K562 (cell line): ENCODE measurements around the gene TGM5. TPM values are rescaled to one million over a fixed set of nuclear protein-coding genes. Genes with fewer than 3 reads are reported as not detected.
A peak's percentile ranks its signal among the peaks of the same experiment; 100 is the strongest.

Experiments
- ATF1 ChIP-seq, 2 experiments: fragments of 450-650 bp in 1 of 2; IDR thresholded peaks; 2 replicates each; pipeline ENCODE4 v1.6.1; 2016; ENCODE audit warnings: missing compliant biosample characterization in 1 of 2, missing genetic modification characterization in 1 of 2
- BCL6 ChIP-seq: fragments of 250-450 bp; sonication (Bioruptor Pico); IDR thresholded peaks from 2 replicates; pipeline ENCODE4 v1.4.0; 2020
- ELF4 ChIP-seq: fragments of 450-650 bp; formaldehyde crosslinking; IDR thresholded peaks from 2 replicates; pipeline ENCODE4 v1.4.0; 2022; ENCODE audit warnings: missing genetic modification characterization
- JUN ChIP-seq, 2 experiments: sonication (generic) in 1 of 2; formaldehyde crosslinking in 1 of 2; IDR thresholded peaks; 2 replicates each; pipeline versions ENCODE4 v1.6.1 to v1.8.0; 2012 to 2022; ENCODE audit warnings: borderline replicate concordance in 2 of 2, mild to moderate bottlenecking in 2 of 2, improper control_type of control experiment in 1 of 2, low read depth in 1 of 2, low read length in 1 of 2, missing genetic modification reagents in 1 of 2
- PHF21A ChIP-seq: fragments of 450-650 bp; IDR thresholded peaks from 2 replicates; pipeline ENCODE4 v1.6.1; 2017; ENCODE audit warnings: low read depth, borderline replicate concordance
- PTTG1 ChIP-seq: fragments of 450-650 bp; IDR thresholded peaks from 2 replicates; pipeline ENCODE4 v1.6.1; 2016; ENCODE audit warnings: low read depth, mild to moderate bottlenecking, missing genetic modification characterization, missing compliant biosample characterization
- ZNF224 ChIP-seq: sonication (generic); formaldehyde crosslinking; IDR thresholded peaks from 2 replicates; pipeline ENCODE4 v1.8.0; 2022; ENCODE audit warnings: mild to moderate bottlenecking, missing genetic modification reagents
- polyA plus RNA-seq, 8 experiments: library from polyadenylated mRNA; depleted of rRNA in 4 of 8; stranded (reverse) in 5 of 8; unstranded in 3 of 8; fragments of >200 nt; fragmentation: Nextera tagmentation in 2 of 8; fragmentation: Illumina TruSeq in 1 of 8; extraction: Ambion mirVana in 2 of 8; extraction: Trizol in 1 of 8; gene quantifications; 2 replicates each; pipeline versions ENCODE4 v1.2.1 to v1.2.3, GENCODE V29; 2011 to 2014; ENCODE audit warnings: inconsistent platforms in 1 of 8, missing spikeins in 1 of 8
- total RNA-seq, 7 experiments: library from RNA; depleted of rRNA in 6 of 7; stranded (reverse); fragments of >200 nt in 6 of 7; fragmentation: Illumina TruSeq in 2 of 7; extraction: Trizol in 2 of 7; gene quantifications; 2 replicates each; pipeline versions ENCODE4 v1.2.1 to v1.2.3, GENCODE V29; 2011 to 2021; ENCODE audit warnings: low replicate concordance in 1 of 7
- TF ChIP-seq, protein P1 (sequence below), 3 experiments: fragments of 200-800 bp in 1 of 3; fragments of 250-450 bp in 1 of 3; fragments of 450-650 bp in 1 of 3; sonication (Bioruptor Pico) in 1 of 3; sonication (Bioruptor generic) in 1 of 3; formaldehyde crosslinking in 1 of 3; IDR thresholded peaks; 2 replicates each; pipeline versions ENCODE4 v1.6.1 to v1.8.0; 2016 to 2022; ENCODE audit warnings: mild to moderate bottlenecking in 2 of 3, missing genetic modification characterization in 2 of 3, missing compliant biosample characterization in 1 of 3, moderate library complexity in 1 of 3
- TF ChIP-seq, protein P2 (sequence below): sonication (generic); formaldehyde crosslinking; IDR thresholded peaks from 2 replicates; pipeline ENCODE4 v1.5.0; 2020; ENCODE audit warnings: missing genetic modification reagents
- TF ChIP-seq, protein P3 (sequence below): fragments of 250-450 bp; sonication (Bioruptor Pico); IDR thresholded peaks from 2 replicates; pipeline ENCODE4 v1.6.1; 2021; ENCODE audit warnings: mild to moderate bottlenecking
- TF ChIP-seq, protein P4 (sequence below), 2 experiments: fragments of 450-650 bp; formaldehyde crosslinking in 1 of 2; IDR thresholded peaks; 2 replicates each; pipeline versions ENCODE4 v1.4.0 to v1.6.1; 2014 to 2020; ENCODE audit warnings: mild to moderate bottlenecking in 2 of 2, borderline replicate concordance in 1 of 2, low read depth in 1 of 2
- TF ChIP-seq, protein P5 (sequence below): fragments of 450-650 bp; formaldehyde crosslinking; IDR thresholded peaks from 2 replicates; pipeline ENCODE4 v1.4.0; 2020; ENCODE audit warnings: mild to moderate bottlenecking, moderate library complexity

Gene TGM5
- total and polyA plus RNA-seq, 9 of the 15 experiments (the other 6 are each of a cell fraction or from before 2014, with no cell fraction given) = 0.03 to 0.10 (median 0.07) TPM; not detected in 6

DNA sequence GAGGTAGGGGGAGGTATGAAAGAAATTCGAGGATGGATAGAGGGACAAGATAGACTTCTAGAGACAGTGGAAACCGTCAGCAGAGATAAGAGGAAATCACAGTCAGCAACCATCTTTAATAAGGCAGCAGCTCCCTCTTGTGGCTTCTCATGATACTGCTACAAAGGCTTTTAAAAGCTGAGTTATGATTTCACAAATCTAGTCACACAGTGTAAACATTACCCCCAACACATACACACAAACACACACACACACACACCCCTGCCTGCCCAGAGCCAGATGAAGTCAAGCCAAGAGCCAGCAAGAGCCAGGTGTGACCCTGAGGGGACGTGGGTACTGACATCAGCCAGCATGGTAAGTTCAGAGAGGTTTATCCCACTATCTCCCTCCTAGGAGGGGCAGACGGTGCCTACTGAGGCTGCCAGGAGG lies 18.9 kb upstream of the TGM5 start (continued):
- TF ChIP-seq, protein P1, sequence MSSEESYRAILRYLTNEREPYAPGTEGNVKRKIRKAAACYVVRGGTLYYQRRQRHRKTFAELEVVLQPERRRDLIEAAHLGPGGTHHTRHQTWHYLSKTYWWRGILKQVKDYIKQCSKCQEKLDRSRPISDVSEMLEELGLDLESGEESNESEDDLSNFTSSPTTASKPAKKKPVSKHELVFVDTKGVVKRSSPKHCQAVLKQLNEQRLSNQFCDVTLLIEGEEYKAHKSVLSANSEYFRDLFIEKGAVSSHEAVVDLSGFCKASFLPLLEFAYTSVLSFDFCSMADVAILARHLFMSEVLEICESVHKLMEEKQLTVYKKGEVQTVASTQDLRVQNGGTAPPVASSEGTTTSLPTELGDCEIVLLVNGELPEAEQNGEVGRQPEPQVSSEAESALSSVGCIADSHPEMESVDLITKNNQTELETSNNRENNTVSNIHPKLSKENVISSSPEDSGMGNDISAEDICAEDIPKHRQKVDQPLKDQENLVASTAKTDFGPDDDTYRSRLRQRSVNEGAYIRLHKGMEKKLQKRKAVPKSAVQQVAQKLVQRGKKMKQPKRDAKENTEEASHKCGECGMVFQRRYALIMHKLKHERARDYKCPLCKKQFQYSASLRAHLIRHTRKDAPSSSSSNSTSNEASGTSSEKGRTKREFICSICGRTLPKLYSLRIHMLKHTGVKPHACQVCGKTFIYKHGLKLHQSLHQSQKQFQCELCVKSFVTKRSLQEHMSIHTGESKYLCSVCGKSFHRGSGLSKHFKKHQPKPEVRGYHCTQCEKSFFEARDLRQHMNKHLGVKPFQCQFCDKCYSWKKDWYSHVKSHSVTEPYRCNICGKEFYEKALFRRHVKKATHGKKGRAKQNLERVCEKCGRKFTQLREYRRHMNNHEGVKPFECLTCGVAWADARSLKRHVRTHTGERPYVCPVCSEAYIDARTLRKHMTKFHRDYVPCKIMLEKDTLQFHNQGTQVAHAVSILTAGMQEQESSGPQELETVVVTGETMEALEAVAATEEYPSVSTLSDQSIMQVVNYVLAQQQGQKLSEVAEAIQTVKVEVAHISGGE (CRISPR knock-in tag; IDR thresholded peaks at IDR 0.05) = no peak
- TF ChIP-seq BCL6 (CRISPR knock-in tag) (no peak), JUN (IDR thresholded peaks at IDR 0.05; ENCODE audit: borderline replicate concordance, low read depth, low read length) (no peak), JUN (CRISPR knock-in tag; IDR thresholded peaks at IDR 0.05; ENCODE audit: borderline replicate concordance) (no peak), ZNF224 (CRISPR knock-in tag) (no peak), PTTG1 (tag) (no peak), PHF21A (peak; percentile 95; the same call in 1 of the 2 replicates), ELF4 (CRISPR knock-in tag) (no peak), ATF1 (CRISPR knock-in tag; IDR thresholded peaks at IDR 0.05) (no peak), ATF1 (tag; IDR thresholded peaks at IDR 0.05) (peak; percentile 41)
- TF ChIP-seq, protein P2, sequence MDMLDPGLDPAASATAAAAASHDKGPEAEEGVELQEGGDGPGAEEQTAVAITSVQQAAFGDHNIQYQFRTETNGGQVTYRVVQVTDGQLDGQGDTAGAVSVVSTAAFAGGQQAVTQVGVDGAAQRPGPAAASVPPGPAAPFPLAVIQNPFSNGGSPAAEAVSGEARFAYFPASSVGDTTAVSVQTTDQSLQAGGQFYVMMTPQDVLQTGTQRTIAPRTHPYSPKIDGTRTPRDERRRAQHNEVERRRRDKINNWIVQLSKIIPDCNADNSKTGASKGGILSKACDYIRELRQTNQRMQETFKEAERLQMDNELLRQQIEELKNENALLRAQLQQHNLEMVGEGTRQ (CRISPR knock-in tag) = no peak
- TF ChIP-seq, protein P3, sequence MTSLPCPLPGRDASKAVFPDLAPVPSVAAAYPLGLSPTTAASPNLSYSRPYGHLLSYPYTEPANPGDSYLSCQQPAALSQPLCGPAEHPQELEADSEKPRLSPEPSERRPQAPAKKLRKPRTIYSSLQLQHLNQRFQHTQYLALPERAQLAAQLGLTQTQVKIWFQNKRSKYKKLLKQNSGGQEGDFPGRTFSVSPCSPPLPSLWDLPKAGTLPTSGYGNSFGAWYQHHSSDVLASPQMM (CRISPR knock-in tag) = no peak
- TF ChIP-seq, protein P4, sequence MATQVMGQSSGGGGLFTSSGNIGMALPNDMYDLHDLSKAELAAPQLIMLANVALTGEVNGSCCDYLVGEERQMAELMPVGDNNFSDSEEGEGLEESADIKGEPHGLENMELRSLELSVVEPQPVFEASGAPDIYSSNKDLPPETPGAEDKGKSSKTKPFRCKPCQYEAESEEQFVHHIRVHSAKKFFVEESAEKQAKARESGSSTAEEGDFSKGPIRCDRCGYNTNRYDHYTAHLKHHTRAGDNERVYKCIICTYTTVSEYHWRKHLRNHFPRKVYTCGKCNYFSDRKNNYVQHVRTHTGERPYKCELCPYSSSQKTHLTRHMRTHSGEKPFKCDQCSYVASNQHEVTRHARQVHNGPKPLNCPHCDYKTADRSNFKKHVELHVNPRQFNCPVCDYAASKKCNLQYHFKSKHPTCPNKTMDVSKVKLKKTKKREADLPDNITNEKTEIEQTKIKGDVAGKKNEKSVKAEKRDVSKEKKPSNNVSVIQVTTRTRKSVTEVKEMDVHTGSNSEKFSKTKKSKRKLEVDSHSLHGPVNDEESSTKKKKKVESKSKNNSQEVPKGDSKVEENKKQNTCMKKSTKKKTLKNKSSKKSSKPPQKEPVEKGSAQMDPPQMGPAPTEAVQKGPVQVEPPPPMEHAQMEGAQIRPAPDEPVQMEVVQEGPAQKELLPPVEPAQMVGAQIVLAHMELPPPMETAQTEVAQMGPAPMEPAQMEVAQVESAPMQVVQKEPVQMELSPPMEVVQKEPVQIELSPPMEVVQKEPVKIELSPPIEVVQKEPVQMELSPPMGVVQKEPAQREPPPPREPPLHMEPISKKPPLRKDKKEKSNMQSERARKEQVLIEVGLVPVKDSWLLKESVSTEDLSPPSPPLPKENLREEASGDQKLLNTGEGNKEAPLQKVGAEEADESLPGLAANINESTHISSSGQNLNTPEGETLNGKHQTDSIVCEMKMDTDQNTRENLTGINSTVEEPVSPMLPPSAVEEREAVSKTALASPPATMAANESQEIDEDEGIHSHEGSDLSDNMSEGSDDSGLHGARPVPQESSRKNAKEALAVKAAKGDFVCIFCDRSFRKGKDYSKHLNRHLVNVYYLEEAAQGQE (IDR thresholded peaks at IDR 0.05; ENCODE audit: borderline replicate concordance) = peak; percentile 88
- TF ChIP-seq, protein P4 (CRISPR knock-in tag; IDR thresholded peaks at IDR 0.05; ENCODE audit: low read depth) = no peak
- TF ChIP-seq, protein P5, sequence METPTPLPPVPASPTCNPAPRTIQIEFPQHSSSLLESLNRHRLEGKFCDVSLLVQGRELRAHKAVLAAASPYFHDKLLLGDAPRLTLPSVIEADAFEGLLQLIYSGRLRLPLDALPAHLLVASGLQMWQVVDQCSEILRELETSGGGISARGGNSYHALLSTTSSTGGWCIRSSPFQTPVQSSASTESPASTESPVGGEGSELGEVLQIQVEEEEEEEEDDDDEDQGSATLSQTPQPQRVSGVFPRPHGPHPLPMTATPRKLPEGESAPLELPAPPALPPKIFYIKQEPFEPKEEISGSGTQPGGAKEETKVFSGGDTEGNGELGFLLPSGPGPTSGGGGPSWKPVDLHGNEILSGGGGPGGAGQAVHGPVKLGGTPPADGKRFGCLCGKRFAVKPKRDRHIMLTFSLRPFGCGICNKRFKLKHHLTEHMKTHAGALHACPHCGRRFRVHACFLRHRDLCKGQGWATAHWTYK = no peak
